ENCODE results near the gene RBM5. TPM values are rescaled to one million over a fixed set of nuclear protein-coding genes. Genes with fewer than 3 reads are reported as not detected.

RBM5 gene
- total and polyA plus RNA-seq, 10 of the 15 experiments (the other 5 are each of a cell fraction or from before 2014, with no cell fraction given), result 35.1 to 347 (median 111) TPM

DNA sequence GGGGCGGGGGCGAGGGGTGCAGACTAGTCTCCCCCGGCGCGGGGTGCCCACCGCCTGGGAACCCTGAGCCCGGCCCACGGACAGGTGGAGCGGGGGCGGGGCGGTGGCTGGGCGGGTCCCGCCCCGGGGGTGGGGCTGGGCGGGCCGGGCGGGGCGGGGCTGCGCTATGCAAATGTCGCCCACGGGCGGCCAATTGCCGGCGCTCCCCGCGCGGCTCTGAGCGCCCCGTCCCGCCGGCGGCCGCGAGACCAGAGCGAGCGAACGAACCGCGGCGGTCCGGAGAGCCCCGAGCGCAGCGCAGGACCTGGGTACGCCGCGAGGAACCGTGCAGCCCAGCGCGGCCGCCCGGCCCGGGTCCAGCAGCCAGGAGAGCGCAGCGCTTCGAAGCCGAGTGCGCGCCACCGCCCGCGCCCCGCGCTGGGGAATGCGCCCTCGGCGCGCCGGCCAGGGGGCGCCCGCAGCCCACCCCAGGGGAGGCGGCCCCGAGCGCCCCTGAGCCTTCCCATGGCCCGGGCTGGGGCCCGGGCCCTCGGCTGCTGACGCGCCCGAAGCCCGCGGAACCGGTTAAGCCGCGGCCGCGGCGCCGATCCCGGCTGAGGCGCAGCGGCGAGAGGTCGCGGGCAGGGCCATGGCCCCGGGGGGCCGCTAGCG lies 66.2 kb downstream of the RBM5 start, which contains the start of gene SEMA3F (continued):
- TF ChIP-seq EGR1 (IDR thresholded peaks at IDR 0.05; ENCODE audit: borderline replicate concordance in 1 of 2, low read depth in 2 of 2, low read length in 2 of 2) (peak in 1 of 2 experiments; percentile 26; a peak in 1 of 3 replicates), STAT3 (IDR thresholded peaks at IDR 0.05; ENCODE audit: low read depth, low read length) (no peak), MEF2A (IDR thresholded peaks at IDR 0.05; ENCODE audit: insufficient read depth, low read depth, low read length) (no peak), ATF3 (IDR thresholded peaks at IDR 0.05; ENCODE audit: borderline replicate concordance, extremely low read depth, low read depth, low read length) (no peak), RCOR1 (conservative IDR thresholded peaks at IDR 0.05; ENCODE audit: low read depth, low read length) (no peak)

DNA sequence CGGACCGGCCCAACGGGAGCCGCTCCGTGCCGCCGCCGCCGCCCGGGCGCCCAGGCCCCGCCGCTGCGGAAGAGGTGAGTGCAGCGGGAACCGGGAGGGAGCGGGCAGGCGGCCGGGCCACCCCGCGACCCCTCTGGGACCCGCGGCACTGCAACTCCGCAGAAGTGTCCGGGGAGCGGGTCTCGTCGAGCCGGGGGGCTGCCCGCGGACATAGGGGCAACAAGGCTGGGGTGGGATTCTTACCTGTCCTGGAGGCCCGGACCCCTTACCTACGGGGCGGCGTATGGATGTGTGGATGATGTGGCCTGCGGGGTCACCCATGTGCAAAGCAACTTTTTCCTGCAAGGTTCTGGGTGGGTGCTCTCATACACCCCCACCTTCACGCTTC lies 66.8 kb downstream of the RBM5 start:
- ChIA-PET SMC1A (ENCODE audit: uncharacterized antibody, unreplicated experiment) (no interaction called here), CTCF (no interaction called here), POLR2A (no interaction called here), RAD21 (ENCODE audit: unreplicated experiment) (no interaction called here)
- DNase-seq (ENCODE audit: low read depth, low spot score) (no peak), FAIRE-seq (no peak), ATAC-seq (no peak)
- 27% methylated on average over 21 of the region's 37 CpGs for WGBS (ENCODE audit: insufficient coverage, insufficient replicate concordance, low lambda C conversion rate, missing lambda C conversion rate)
- Histone ChIP-seq H3K36me3 (ENCODE audit: control insufficient read depth in 2 of 2, insufficient read depth in 2 of 2, low read length in 1 of 2) (no peaks in the 10 kb centered on the region), H3K27ac (ENCODE audit: control insufficient read depth, insufficient read depth) (no peak overlapping the region), H3K4me3 (no peak overlapping the region), H3K9me3 (replicated peaks; ENCODE audit: control insufficient read depth, insufficient read depth, low read length) (no peaks in the 10 kb centered on the region), H3K27me3 (replicated peaks in 1 of 2; ENCODE audit: control insufficient read depth in 2 of 2, insufficient read depth in 2 of 2, low read length in 1 of 2) (peaks cover 10 to 14% of the 10 kb centered on the region in 2 experiments), H3K79me2 (ENCODE audit: control insufficient read depth, insufficient read depth, low read length) (no peaks in the 10 kb centered on the region), H3K4me2 (ENCODE audit: control insufficient read depth, insufficient read depth) (peak overlapping the region; percentile 54; the same call in 1 of the 2 replicates), H3K9ac (ENCODE audit: control insufficient read depth, insufficient read depth, low read length) (no peak overlapping the region), H3K4me1 (ENCODE audit: control insufficient read depth, insufficient read depth, low read length) (no peaks in the 10 kb centered on the region; the same call in 1 of the 2 replicates), H4K20me1 (ENCODE audit: control insufficient read depth, insufficient read depth) (no peaks in the 10 kb centered on the region), H2AFZ (ENCODE audit: control insufficient read depth, low read depth, low read length) (no peak overlapping the region)
- intact Hi-C loops (cut with micrococcal nuclease; ENCODE audit: unreplicated experiment) (no loop called here), in situ Hi-C loops (cut with MboI) (no loop called here)
- peak; percentile 26 for TF ChIP-seq SUZ12 (IDR thresholded peaks at IDR 0.05; ENCODE audit: unreplicated experiment)
- TF ChIP-seq ZNF384 (IDR thresholded peaks at IDR 0.05; ENCODE audit: borderline replicate concordance, low read depth, low read length), result no peak
- TF ChIP-seq JUND (IDR thresholded peaks at IDR 0.05; ENCODE audit: low read depth, low read length), result no peak
- TF ChIP-seq GABPA (IDR thresholded peaks at IDR 0.05; ENCODE audit: low read depth), result no peak
- BruUV-seq (replicated peaks), result no TSS peak
